H9 (cell line): ENCODE data around the gene GYS1. TPM values are rescaled to one million over a fixed set of nuclear protein-coding genes. Genes with fewer than 3 reads are reported as not detected.
"Not testable (repeated sequence)": the region's sequence is repeated elsewhere in the genome, so short reads cannot be mapped to it uniquely, and the experiment has no call there.

Experiments
- DNase-seq: peaks from one replicate; pipeline ENCODE4 v3.0.0-alpha.2; 2017
- H2AFZ ChIP-seq: one replicate; pipeline ENCODE4 v1.6.1; 2013; ENCODE audit warnings: mild to moderate bottlenecking, low read length, control low read depth, moderate library complexity
- H2AK5ac ChIP-seq: 2 replicates; pipeline ENCODE4 v1.6.1; 2013; ENCODE audit warnings: low read length, control low read depth, mixed read lengths; ENCODE audit not compliant: insufficient read length
- H2BK120ac ChIP-seq: one replicate; pipeline ENCODE4 v1.6.1; 2013; ENCODE audit warnings: low read depth, mild to moderate bottlenecking, low read length, control low read depth, inconsistent platforms; ENCODE audit not compliant: poor library complexity, severe bottlenecking
- H2BK12ac ChIP-seq: 2 replicates; pipeline ENCODE4 v1.6.1; 2013; ENCODE audit warnings: low read length, control low read depth, mixed read lengths, low read depth; ENCODE audit not compliant: insufficient read length
- H2BK15ac ChIP-seq: 2 replicates; pipeline ENCODE4 v1.6.1; 2013; ENCODE audit warnings: low read depth, low read length, control low read depth
- H2BK20ac ChIP-seq: one replicate; pipeline ENCODE4 v1.6.1; 2013; ENCODE audit warnings: low read depth, mild to moderate bottlenecking, low read length, control low read depth, inconsistent platforms; ENCODE audit not compliant: poor library complexity, severe bottlenecking
- H2BK5ac ChIP-seq: 2 replicates; pipeline ENCODE4 v1.6.1; 2013; ENCODE audit warnings: low read length, control low read depth, mixed read lengths; ENCODE audit not compliant: insufficient read length
- H3K14ac ChIP-seq: 2 replicates; pipeline ENCODE4 v1.6.1; 2013; ENCODE audit warnings: low read length, control low read depth; ENCODE audit not compliant: insufficient read depth
- H3K18ac ChIP-seq: 2 replicates; pipeline ENCODE4 v1.6.1; 2013; ENCODE audit warnings: low read depth, mild to moderate bottlenecking, mixed read lengths, low read length, control low read depth; ENCODE audit not compliant: insufficient read length
- H3K23ac ChIP-seq: 2 replicates; pipeline ENCODE4 v1.6.1; 2013; ENCODE audit warnings: low read length, control low read depth, mixed read lengths, low read depth; ENCODE audit not compliant: insufficient read length
- H3K23me2 ChIP-seq: 2 replicates; pipeline ENCODE4 v1.6.1; 2013; ENCODE audit warnings: low read depth, mild to moderate bottlenecking, mixed read lengths, low read length, control low read depth; ENCODE audit not compliant: insufficient read length, poor library complexity, severe bottlenecking
- H3K27ac ChIP-seq: 2 replicates; pipeline ENCODE4 v1.5.1; 2013; ENCODE audit warnings: low read length, control low read depth, mixed read lengths, low read depth; ENCODE audit not compliant: insufficient read length
- H3K27me3 ChIP-seq: 2 replicates; pipeline ENCODE4 v1.6.1; 2013; ENCODE audit warnings: low read length, control low read depth, inconsistent platforms; ENCODE audit not compliant: insufficient read depth
- H3K4ac ChIP-seq: 2 replicates; pipeline ENCODE4 v1.6.1; 2013; ENCODE audit warnings: low read depth, mild to moderate bottlenecking, control low read depth, inconsistent platforms, low read length, moderate library complexity
- H3K4me1 ChIP-seq: 2 replicates; pipeline ENCODE4 v1.6.1; 2013; ENCODE audit warnings: low read length, control low read depth, inconsistent platforms; ENCODE audit not compliant: insufficient read depth
- H3K4me2 ChIP-seq: 2 replicates; pipeline ENCODE4 v1.6.1; 2013; ENCODE audit warnings: low read length, control low read depth, mixed read lengths; ENCODE audit not compliant: insufficient read length, insufficient read depth
- H3K56ac ChIP-seq: 2 replicates; pipeline ENCODE4 v1.6.1; 2013; ENCODE audit warnings: low read depth, mild to moderate bottlenecking, mixed read lengths, low read length, control low read depth; ENCODE audit not compliant: insufficient read length
- H3K79me1 ChIP-seq: 2 replicates; pipeline ENCODE4 v1.6.1; 2013; ENCODE audit warnings: low read depth, mild to moderate bottlenecking, moderate library complexity, low read length, control low read depth, inconsistent platforms; ENCODE audit not compliant: insufficient read depth, poor library complexity, severe bottlenecking
- H3K79me2 ChIP-seq: 2 replicates; pipeline ENCODE4 v1.6.1; 2013; ENCODE audit warnings: low read length, control low read depth, inconsistent platforms; ENCODE audit not compliant: insufficient read depth
- H3K9ac ChIP-seq: 2 replicates; pipeline ENCODE4 v1.6.1; 2013; ENCODE audit warnings: low read length, control low read depth, mixed read lengths; ENCODE audit not compliant: insufficient read length; ENCODE audit errors: extremely low read depth
- H3K9me3 ChIP-seq: one replicate; pipeline ENCODE4 v1.6.1; 2013; ENCODE audit warnings: low read depth, low read length, inconsistent platforms; ENCODE audit not compliant: control insufficient read depth
- H3T11ph ChIP-seq: one replicate; pipeline ENCODE4 v1.6.1; 2013; ENCODE audit warnings: mild to moderate bottlenecking, low read length, control low read depth, inconsistent platforms
- H4K20me1 ChIP-seq: one replicate; pipeline ENCODE4 v1.6.1; 2013; ENCODE audit not compliant: control insufficient read depth, insufficient read length, insufficient read depth
- H4K5ac ChIP-seq: 2 replicates; pipeline ENCODE4 v1.6.1; 2013; ENCODE audit warnings: low read depth, mild to moderate bottlenecking, mixed read lengths, low read length, control low read depth; ENCODE audit not compliant: insufficient read length
- H4K8ac ChIP-seq: replicated peaks from 2 replicates; pipeline ENCODE4 v1.6.1; 2013; ENCODE audit warnings: low read length, control low read depth, mixed read lengths, low read depth; ENCODE audit not compliant: insufficient read length
- H4K91ac ChIP-seq: 2 replicates; pipeline ENCODE4 v1.6.1; 2013; ENCODE audit warnings: low read depth, mild to moderate bottlenecking, moderate library complexity, mixed read lengths, low read length, control low read depth; ENCODE audit not compliant: insufficient read length
- H3K27ac Mint-ChIP-seq, 3 experiments: 2 replicates in 2 of 3; 3 replicates in 1 of 3; pipeline ENCODE4 v1.8.0; 2020 to 2021; ENCODE audit warnings: mixed read lengths in 3 of 3, mild to moderate bottlenecking in 1 of 3, moderate library complexity in 1 of 3
- H3K27me3 Mint-ChIP-seq: 2 replicates; pipeline ENCODE4 v1.8.0; 2021; ENCODE audit warnings: low read depth, mild to moderate bottlenecking, moderate library complexity, mixed read lengths
- H3K36me3 Mint-ChIP-seq, 3 experiments: 2 replicates in 2 of 3; 3 replicates in 1 of 3; pipeline ENCODE4 v1.8.0; 2020 to 2021; ENCODE audit warnings: low read depth in 3 of 3, mixed read lengths in 3 of 3; ENCODE audit not compliant: insufficient read depth in 1 of 3
- H3K4me1 Mint-ChIP-seq, 2 experiments: 2 replicates each; pipeline ENCODE4 v1.8.0; 2020; ENCODE audit warnings: mixed read lengths in 2 of 2
- H3K4me3 Mint-ChIP-seq, 2 experiments: 2 replicates in 1 of 2; 3 replicates in 1 of 2; pipeline ENCODE4 v1.8.0; 2020 to 2021; ENCODE audit warnings: mild to moderate bottlenecking in 2 of 2, mixed read lengths in 2 of 2, moderate library complexity in 1 of 2
- H3K9me3 Mint-ChIP-seq, 2 experiments: 2 replicates in 1 of 2; 3 replicates in 1 of 2; pipeline ENCODE4 v1.8.0; 2020; ENCODE audit warnings: mild to moderate bottlenecking in 2 of 2, mixed read lengths in 2 of 2, moderate library complexity in 1 of 2
- CTCF ChIP-seq: fragments of 200-600 bp; sonication (generic); conservative IDR thresholded peaks from 3 replicates; pipeline ENCODE4 v1.8.0; 2021; ENCODE audit warnings: antibody characterized with exemption, mild to moderate bottlenecking
- WGBS: extraction: QIAGEN DNeasy Blood & Tissue Kit; methylation state at CpG from one replicate; pipeline ENCODE4 v1.1.7; 2013; ENCODE audit warnings: missing lambda C conversion rate, low lambda C conversion rate, mixed read lengths; ENCODE audit not compliant: insufficient read length; ENCODE audit errors: extremely low coverage; 5-methylcytosine and 5-hydroxymethylcytosine counted together
- long read RNA-seq: library from polyadenylated mRNA; unstranded; transcript quantifications from one replicate; pipeline ENCODE4 v2.0.0, GENCODE V29; 2020
- total RNA-seq: library from RNA; stranded (reverse); gene quantifications from 2 replicates; pipeline ENCODE4 v1.2.1, GENCODE V29; 2021

Gene GYS1
- total RNA-seq: 44.3 and 45.6 TPM in 2 replicates
- long read RNA-seq, transcript GYS1-202 (16 exons, 3,574 nt): major isoform, 41 of 56 reads
- long read RNA-seq, partial matches to known transcripts: 5 of 56 reads
- long read RNA-seq, other reads (novel, unspliced or antisense): 10 of 56 reads

GRCh38 chr19:48993175-48994034 is at the start of gene GYS1, which contains the start of gene RUVBL2:
TSS of gene GYS1 (minus strand) at chr19:48993309. CDS start at chr19:48993112, 197 bp downstream.
TSS of gene RUVBL2 (plus strand) at chr19:48993887. CDS start at chr19:48993912, 25 bp downstream.
- Mint-ChIP-seq H3K4me3 (peak within 1 kb of the TSS; percentile 93 to 95), H3K27ac (peak within 1 kb of the TSS; percentile 95 to 99 (median 98)), H3K4me1 (peaks cover 31 to 35% of the 10 kb centered on the region in 2 experiments), H3K27me3 (no peaks in the 10 kb centered on the region), H3K9me3 (no peaks in the 10 kb centered on the region), H3K36me3 (peaks cover 11 to 24% (median 23%) of the 10 kb centered on the region in 3 experiments; a peak in 6 of 7 replicates)
- no peak within 1 kb of the TSS for H3K27ac ChIP-seq
- no peak within 1 kb of the TSS for H4K5ac ChIP-seq
- no peaks in the 10 kb centered on the region for H3K27me3 ChIP-seq
- H3K79me1 ChIP-seq: no peaks in the 10 kb centered on the region
- H3K18ac ChIP-seq: peak within 1 kb of the TSS; percentile 59
- peak; percentile 99 for DNase-seq
- WGBS: no CpG with 5 or more reads among the region's 56 CpGs
- H3K79me2 ChIP-seq: peaks cover 9% of the 10 kb centered on the region; the same call in 1 of the 2 replicates
- H2BK5ac ChIP-seq: no peak within 1 kb of the TSS
- no peak within 1 kb of the TSS for H3K23ac ChIP-seq
- no peak within 1 kb of the TSS for H4K91ac ChIP-seq
- no peak within 1 kb of the TSS for H2AK5ac ChIP-seq
- H3K14ac ChIP-seq: peak within 1 kb of the TSS; percentile 82
- H3K9me3 ChIP-seq: no peaks in the 10 kb centered on the region
- H3K4ac ChIP-seq: no peak within 1 kb of the TSS
- peak within 1 kb of the TSS; percentile 69 for H3K9ac ChIP-seq
- no peak within 1 kb of the TSS for H3T11ph ChIP-seq
- no peak within 1 kb of the TSS for H2BK12ac ChIP-seq
- no peak within 1 kb of the TSS for H2BK120ac ChIP-seq
- no peak within 1 kb of the TSS for H2BK15ac ChIP-seq
- H2BK20ac ChIP-seq: no peak within 1 kb of the TSS
- H3K4me1 ChIP-seq: no peaks in the 10 kb centered on the region; the same call in 1 of the 2 replicates
- peaks cover 8% of the 10 kb centered on the region for H3K23me2 ChIP-seq
- H2AFZ ChIP-seq: no peak within 1 kb of the TSS
- no peak within 1 kb of the TSS for H4K8ac ChIP-seq
- no peak within 1 kb of the TSS for H3K56ac ChIP-seq
- peak within 1 kb of the TSS; percentile 88 for H3K4me2 ChIP-seq
- no peaks in the 10 kb centered on the region for H4K20me1 ChIP-seq
- TF ChIP-seq CTCF: peak; percentile 96

GRCh38 chr19:49042666-49043065 is 49.6 kb upstream of the GYS1 start:
- H3K27ac ChIP-seq, H3K4ac ChIP-seq, H2AFZ ChIP-seq, H3K27ac Mint-ChIP-seq, H3K4me2 ChIP-seq, H3K4me3 Mint-ChIP-seq, H4K8ac ChIP-seq, H3K9ac ChIP-seq, H3K18ac ChIP-seq, H2BK120ac ChIP-seq, H3K36me3 Mint-ChIP-seq, H3K4me1 Mint-ChIP-seq, H4K5ac ChIP-seq, H4K91ac ChIP-seq, H3T11ph ChIP-seq, H3K14ac ChIP-seq, H3K79me2 ChIP-seq, H3K23ac ChIP-seq, H3K4me1 ChIP-seq, H3K23me2 ChIP-seq, H2BK5ac ChIP-seq, H3K79me1 ChIP-seq, H3K9me3 Mint-ChIP-seq, DNase-seq, H3K56ac ChIP-seq, H2BK12ac ChIP-seq, H3K9me3 ChIP-seq, H4K20me1 ChIP-seq, H2BK20ac ChIP-seq, H2BK15ac ChIP-seq, H3K27me3 ChIP-seq, H2AK5ac ChIP-seq: not testable (repeated sequence)
- WGBS: no CpG with 5 or more reads among the region's 4 CpGs
- H3K27me3 Mint-ChIP-seq: peaks cover 25% of the 10 kb centered on the region
